Suprapubic skin (tissue), 4 donors: ENCODE results near the gene CRACDL. TPM values are rescaled to one million over a fixed set of nuclear protein-coding genes. Genes with fewer than 3 reads are reported as not detected.

Experiments
- DNase-seq, 2 donors: peaks; one replicate each; pipeline ENCODE4 v3.0.0-alpha.2; 2019; ENCODE audit warnings: low spot score in 2 of 2
- H3K27ac ChIP-seq: fragments of 200-600 bp; sonication (generic); one replicate; pipeline ENCODE4 v1.5.1; 2019
- H3K27me3 ChIP-seq: fragments of 200-600 bp; sonication (generic); one replicate; pipeline ENCODE4 v1.5.1; 2019
- H3K36me3 ChIP-seq: fragments of 200-600 bp; sonication (generic); one replicate; pipeline ENCODE4 v1.5.1; 2019
- H3K4me1 ChIP-seq: fragments of 200-600 bp; sonication (generic); one replicate; pipeline ENCODE4 v1.5.1; 2019
- H3K4me3 ChIP-seq: fragments of 200-600 bp; sonication (generic); one replicate; pipeline ENCODE4 v1.5.1; 2019; ENCODE audit warnings: mild to moderate bottlenecking
- H3K9me3 ChIP-seq: fragments of 200-600 bp; sonication (generic); one replicate; pipeline ENCODE4 v1.5.1; 2019
- CTCF ChIP-seq, 2 donors: fragments of 200-600 bp in 1 of 2; fragments of 450-650 bp in 1 of 2; sonication (generic) in 1 of 2; IDR thresholded peaks; one replicate each; pipeline ENCODE4 v1.5.1; 2016 to 2019; ENCODE audit warnings: antibody characterized with exemption in 2 of 2, mild to moderate bottlenecking in 1 of 2, moderate library complexity in 1 of 2
- EP300 ChIP-seq: sonication (generic); formaldehyde crosslinking; IDR thresholded peaks from one replicate; pipeline ENCODE4 v1.6.1; 2017; ENCODE audit warnings: antibody characterized with exemption
- POLR2A ChIP-seq, 2 donors: fragments of 450-650 bp; IDR thresholded peaks; one replicate each; pipeline ENCODE4 v1.6.1; 2017; ENCODE audit warnings: antibody characterized with exemption in 2 of 2, mild to moderate bottlenecking in 2 of 2, moderate library complexity in 2 of 2
- POLR2AphosphoS5 ChIP-seq, 3 donors: sonication (generic); formaldehyde crosslinking; IDR thresholded peaks; one replicate each; pipeline ENCODE4 v1.6.1; 2017; ENCODE audit warnings: antibody characterized with exemption in 3 of 3
- WGBS: methylation state at CpG from one replicate; pipeline ENCODE4 v1.1.5; 2018; 5-methylcytosine and 5-hydroxymethylcytosine counted together
- total RNA-seq, 4 donors: library from RNA; depleted of rRNA; stranded (reverse); fragments of >200 nt; gene quantifications; one replicate each; pipeline ENCODE4 v1.1.0, GENCODE V29; 2016

Gene CRACDL
- total RNA-seq, 4 donors from 2014 or later = 5.2 to 13.0 (median 11.3) TPM

- H3K27ac ChIP-seq = no peak overlapping the region
- DNase-seq = no peak
- no peaks in the 10 kb centered on the region for H3K9me3 ChIP-seq
- WGBS = 94% methylated on average over 7 of the region's 7 CpGs
- no peaks in the 10 kb centered on the region for H3K36me3 ChIP-seq
- H3K27me3 ChIP-seq = no peaks in the 10 kb centered on the region
- H3K4me3 ChIP-seq = no peak overlapping the region
- TF ChIP-seq POLR2AphosphoS5 (IDR thresholded peaks at IDR 0.05) (no peak), POLR2A (IDR thresholded peaks at IDR 0.05) (no peak), CTCF (IDR thresholded peaks at IDR 0.05) (no peak), EP300 (no peak)
- no peaks in the 10 kb centered on the region for H3K4me1 ChIP-seq
Observed at GRCh38 chr2:98832172-98832571, 103.9 kb downstream of the CRACDL start.

GRCh38 chr2:98830571-98831145 lies 105.4 kb downstream of the CRACDL start:
- WGBS = 82% methylated on average over 5 of the region's 5 CpGs
- H3K27me3 ChIP-seq = no peaks in the 10 kb centered on the region
- H3K27ac ChIP-seq = no peak overlapping the region
- TF ChIP-seq POLR2AphosphoS5 (IDR thresholded peaks at IDR 0.05) (no peak), CTCF (IDR thresholded peaks at IDR 0.05) (no peak), POLR2A (IDR thresholded peaks at IDR 0.05) (no peak), EP300 (no peak)
- no peak overlapping the region for H3K4me3 ChIP-seq
- H3K36me3 ChIP-seq = no peaks in the 10 kb centered on the region
- DNase-seq = no peak
- H3K4me1 ChIP-seq = no peaks in the 10 kb centered on the region
- H3K9me3 ChIP-seq = no peaks in the 10 kb centered on the region

GRCh38 chr2:98829581-98830270 lies 106.3 kb downstream of the CRACDL start:
- no peak overlapping the region for H3K27ac ChIP-seq
- H3K27me3 ChIP-seq = no peaks in the 10 kb centered on the region
- no peak for DNase-seq
- H3K36me3 ChIP-seq = no peaks in the 10 kb centered on the region
- no peak overlapping the region for H3K4me3 ChIP-seq
- H3K9me3 ChIP-seq = no peaks in the 10 kb centered on the region
- no peak for TF ChIP-seq POLR2AphosphoS5 (IDR thresholded peaks at IDR 0.05)
- no peak for TF ChIP-seq POLR2A (IDR thresholded peaks at IDR 0.05)
- no peak for TF ChIP-seq CTCF (IDR thresholded peaks at IDR 0.05)
- TF ChIP-seq EP300 = no peak
- 77% methylated on average over 6 of the region's 6 CpGs for WGBS
- no peaks in the 10 kb centered on the region for H3K4me1 ChIP-seq

GRCh38 chr2:98828793-98829371 lies 107.1 kb downstream of the CRACDL start:
- H3K27me3 ChIP-seq = no peaks in the 10 kb centered on the region
- no peak for DNase-seq
- TF ChIP-seq POLR2AphosphoS5 (IDR thresholded peaks at IDR 0.05) (no peak), EP300 (no peak), POLR2A (IDR thresholded peaks at IDR 0.05) (no peak), CTCF (IDR thresholded peaks at IDR 0.05) (no peak)
- no peak overlapping the region for H3K27ac ChIP-seq
- H3K9me3 ChIP-seq = no peaks in the 10 kb centered on the region
- H3K36me3 ChIP-seq = no peaks in the 10 kb centered on the region
- H3K4me1 ChIP-seq = no peaks in the 10 kb centered on the region
- WGBS = 69% methylated on average over 5 of the region's 5 CpGs
- no peak overlapping the region for H3K4me3 ChIP-seq

GRCh38 chr2:98828369-98828744 lies 107.7 kb downstream of the CRACDL start:
- TF ChIP-seq POLR2A (IDR thresholded peaks at IDR 0.05) (no peak), EP300 (no peak), POLR2AphosphoS5 (IDR thresholded peaks at IDR 0.05) (no peak), CTCF (IDR thresholded peaks at IDR 0.05) (no peak)
- H3K9me3 ChIP-seq = no peaks in the 10 kb centered on the region
- no peak for DNase-seq
- WGBS = 90% methylated on average over 7 of the region's 7 CpGs
- no peaks in the 10 kb centered on the region for H3K36me3 ChIP-seq
- H3K4me3 ChIP-seq = no peak overlapping the region
- H3K27ac ChIP-seq = no peak overlapping the region
- no peaks in the 10 kb centered on the region for H3K27me3 ChIP-seq
- no peaks in the 10 kb centered on the region for H3K4me1 ChIP-seq
